GM13976 (cell line): ENCODE results near the gene TLN1.

ENCODE experiments used
- DNase-seq: peaks from one replicate; pipeline ENCODE4 v3.0.0; 2012; ENCODE audit warnings: low spot score
- CTCF ChIP-seq: IDR thresholded peaks from 2 replicates; pipeline ENCODE4 v1.5.1; 2012; ENCODE audit warnings: borderline replicate concordance, mild to moderate bottlenecking; ENCODE audit not compliant: insufficient read depth; ENCODE audit errors: extremely low read depth, missing control alignments, control extremely low read depth
- in situ Hi-C: fragments of 300-500 bp; cut with MboI; formaldehyde crosslinking; loops from one replicate; pipeline ENCODE4 v1.12.0; 2022; ENCODE audit warnings: low sequenced_read_pairs, mixed read lengths, inconsistent platforms; ENCODE audit not compliant: unreplicated experiment

Gene TLN1

GRCh38 chr9:35658968-35659220, 73.1 kb downstream of the TLN1 start:
- no peak for DNase-seq
- TF ChIP-seq CTCF: no peak
- in situ Hi-C loops: no loop called here

- in situ Hi-C loops: no loop called here
- peak; percentile 65 for TF ChIP-seq CTCF
- peak; percentile 97 for DNase-seq
Measured at GRCh38 chr9:35658137-35658967, 73.6 kb downstream of the TLN1 start, which contains the start of gene CCDC107. CCDC107 (plus strand) TSS chr9:35658292; CDS start chr9:35658380, 88 bp downstream.

GRCh38 chr9:35657546-35658136, 74.4 kb downstream of the TLN1 start, which contains the start of gene RMRP:
RMRP (minus strand) TSS chr9:35658019.
- in situ Hi-C loops: no loop called here
- DNase-seq: peak; percentile 93
- no peak for TF ChIP-seq CTCF

- TF ChIP-seq CTCF: no peak
- in situ Hi-C loops: no loop called here
- DNase-seq: no peak
Measured at GRCh38 chr9:35656831-35657545, 75.0 kb downstream of the TLN1 start.

- TF ChIP-seq CTCF: no peak
- in situ Hi-C loops: no loop called here
Measured at GRCh38 chr9:35656348-35656747, 75.6 kb downstream of the TLN1 start.

GRCh38 chr9:35653611-35654010, 78.4 kb downstream of the TLN1 start:
- in situ Hi-C loops: no loop called here
- DNase-seq: no peak
- TF ChIP-seq CTCF: no peak

More at GRCh38 chr9:35656348-35656747, 75.6 kb downstream of the TLN1 start:
- no peak for DNase-seq
